Choroid plexus epithelial cell (primary cell): Measurements from ENCODE around the gene TUBD1.
"Not testable (repeated sequence)": the region's sequence is repeated elsewhere in the genome, so short reads cannot be mapped to it uniquely, and the experiment has no call there.

Experiments used
- DNase-seq: peaks from one replicate; pipeline ENCODE4 v3.0.0-alpha.2; 2010; ENCODE audit warnings: low read depth
- H3K4me3 ChIP-seq: 2 replicates; pipeline ENCODE4 v1.5.1; 2011; ENCODE audit warnings: low read depth, mild to moderate bottlenecking, control low read depth, low read length, moderate library complexity
- CTCF ChIP-seq: conservative IDR thresholded peaks from 2 replicates; pipeline ENCODE4 v1.5.1; 2011; ENCODE audit warnings: low read depth, mild to moderate bottlenecking, control low read depth, inconsistent platforms, low read length, moderate library complexity

Gene TUBD1

GRCh38 chr17:59830007-59830630 lies 62.6 kb downstream of the TUBD1 start:
- TF ChIP-seq CTCF: no peak
- H3K4me3 ChIP-seq: no peak overlapping the region
- peak; percentile 70 for DNase-seq

- DNase-seq: peak; percentile 99
- peak overlapping the region; percentile 35 for H3K4me3 ChIP-seq
These were observed 63.3 kb downstream of the TUBD1 start for GRCh38 chr17:59829217-59830006.

GRCh38 chr17:59828819-59829216 lies 63.9 kb downstream of the TUBD1 start:
- not testable (repeated sequence) for DNase-seq, H3K4me3 ChIP-seq

More at GRCh38 chr17:59829217-59830006, 63.3 kb downstream of the TUBD1 start:
- no peak for TF ChIP-seq CTCF

GRCh38 chr17:59828478-59828760 lies 64.3 kb downstream of the TUBD1 start:
- no peak for TF ChIP-seq CTCF
- no peak for DNase-seq
- H3K4me3 ChIP-seq: no peak overlapping the region

- DNase-seq: no peak
- no peak for TF ChIP-seq CTCF
- no peak overlapping the region for H3K4me3 ChIP-seq
These were observed 64.8 kb downstream of the TUBD1 start for GRCh38 chr17:59827721-59828477.

GRCh38 chr17:59826706-59827453 lies 65.9 kb downstream of the TUBD1 start:
- no peak for TF ChIP-seq CTCF
- DNase-seq: no peak
- no peak overlapping the region for H3K4me3 ChIP-seq
